ENCODE results near the gene STT3B. TPM values are rescaled to one million over a fixed set of nuclear protein-coding genes. Genes with fewer than 3 reads are reported as not detected.

STT3B gene
- total RNA-seq, 1 experiment from 2014 or later = 144 TPM

GRCh38 chr3:31516757-31517156, 16.0 kb upstream of the STT3B start:
- DNase-seq (ENCODE audit: low read depth) = no peak

- no peak for DNase-seq (ENCODE audit: low read depth)
Measured at GRCh38 chr3:31521468-31521867, 11.3 kb upstream of the STT3B start.

GRCh38 chr3:31522152-31522551, 10.6 kb upstream of the STT3B start:
- DNase-seq (ENCODE audit: low read depth) = peak; percentile 61

GRCh38 chr3:31523543-31523942, 9.2 kb upstream of the STT3B start:
- DNase-seq (ENCODE audit: low read depth) = no peak

GRCh38 chr3:31525532-31525931, 7.2 kb upstream of the STT3B start:
- DNase-seq (ENCODE audit: low read depth) = no peak

GRCh38 chr3:31529421-31529820, 3.3 kb upstream of the STT3B start:
- no peak for DNase-seq (ENCODE audit: low read depth)

GRCh38 chr3:31530039-31530959, 2.4 kb upstream of the STT3B start:
- no peak for DNase-seq (ENCODE audit: low read depth)

GRCh38 chr3:31530960-31531335, 1.8 kb upstream of the STT3B start:
- DNase-seq (ENCODE audit: low read depth) = no peak

GRCh38 chr3:31531452-31531991, 1.2 kb upstream of the STT3B start:
- DNase-seq (ENCODE audit: low read depth) = no peak

- DNase-seq (ENCODE audit: low read depth) = peak; percentile 98
Measured at GRCh38 chr3:31531992-31532586, 636 bp upstream of the STT3B start.

GRCh38 chr3:31533169-31534064, 692 bp downstream of the STT3B start:
- DNase-seq (ENCODE audit: low read depth) = no peak

GRCh38 chr3:31534065-31534425, 1.3 kb downstream of the STT3B start:
- no peak for DNase-seq (ENCODE audit: low read depth)

- no peak for DNase-seq (ENCODE audit: low read depth)
Measured at GRCh38 chr3:31536497-31536896, 3.8 kb downstream of the STT3B start.

- DNase-seq (ENCODE audit: low read depth) = no peak
Measured at GRCh38 chr3:31538801-31539200, 6.1 kb downstream of the STT3B start.

GRCh38 chr3:31539275-31539674, 6.5 kb downstream of the STT3B start:
- no peak for DNase-seq (ENCODE audit: low read depth)

- no peak for DNase-seq (ENCODE audit: low read depth)
Measured at GRCh38 chr3:31541089-31541488, 8.4 kb downstream of the STT3B start.

GRCh38 chr3:31542246-31542645, 9.5 kb downstream of the STT3B start:
- no peak for DNase-seq (ENCODE audit: low read depth)

GRCh38 chr3:31543375-31543774, 10.7 kb downstream of the STT3B start:
- no peak for DNase-seq (ENCODE audit: low read depth)

- DNase-seq (ENCODE audit: low read depth) = no peak
Measured at GRCh38 chr3:31544634-31545033, 11.9 kb downstream of the STT3B start.

GRCh38 chr3:31546162-31546561, 13.4 kb downstream of the STT3B start:
- DNase-seq (ENCODE audit: low read depth) = no peak

GRCh38 chr3:31546725-31547124, 14.0 kb downstream of the STT3B start:
- no peak for DNase-seq (ENCODE audit: low read depth)
